Osteoblast (primary cell): ENCODE measurements around the gene LZTS2. TPM values are rescaled to one million over a fixed set of nuclear protein-coding genes. Genes with fewer than 3 reads are reported as not detected.
A peak's percentile ranks its signal among the peaks of the same experiment; 100 is the strongest.

ENCODE experiments used
- DNase-seq: peaks from one replicate; pipeline ENCODE4 v3.0.0; 2011; ENCODE audit warnings: low spot score, mixed read lengths; ENCODE audit not compliant: insufficient read length; ENCODE audit errors: missing footprints
- H2AFZ ChIP-seq: 2 replicates; pipeline ENCODE4 v1.6.0; 2011; ENCODE audit warnings: mild to moderate bottlenecking, low read length
- H3K27ac ChIP-seq: 2 replicates; pipeline ENCODE4 v1.5.1; 2011; ENCODE audit warnings: mild to moderate bottlenecking, low read depth, low read length, moderate library complexity
- H3K27me3 ChIP-seq: 2 replicates; pipeline ENCODE4 v1.6.0; 2012; ENCODE audit warnings: mild to moderate bottlenecking, control low read depth, inconsistent platforms, low read length, moderate library complexity; ENCODE audit not compliant: insufficient read depth
- H3K36me3 ChIP-seq: 2 replicates; pipeline ENCODE4 v1.5.1; 2011; ENCODE audit warnings: mild to moderate bottlenecking, low read length, control low read depth, moderate library complexity; ENCODE audit not compliant: insufficient read depth
- H3K4me1 ChIP-seq: 2 replicates; pipeline ENCODE4 v1.5.1; 2011; ENCODE audit warnings: mild to moderate bottlenecking, low read length, control low read depth, moderate library complexity; ENCODE audit not compliant: insufficient read depth
- H3K4me2 ChIP-seq: 2 replicates; pipeline ENCODE4 v1.6.0; 2011; ENCODE audit warnings: mild to moderate bottlenecking, low read length; ENCODE audit not compliant: insufficient read depth
- H3K4me3 ChIP-seq: fragments of 200-600 bp; sonication (generic); 3 replicates; pipeline ENCODE4 v1.5.1; 2012; ENCODE audit warnings: mild to moderate bottlenecking, low read length, inconsistent platforms; ENCODE audit not compliant: insufficient read depth
- H3K79me2 ChIP-seq: 2 replicates; pipeline ENCODE4 v1.6.0; 2012; ENCODE audit warnings: mild to moderate bottlenecking, low read length, control low read depth, inconsistent platforms; ENCODE audit not compliant: insufficient read depth
- H3K9me3 ChIP-seq: 2 replicates; pipeline ENCODE4 v1.5.1; 2011; ENCODE audit warnings: low read depth, low read length, control low read depth
- H4K20me1 ChIP-seq: 2 replicates; pipeline ENCODE4 v1.6.0; 2012; ENCODE audit warnings: mild to moderate bottlenecking, low read length, control low read depth; ENCODE audit not compliant: insufficient read depth
- CTCF ChIP-seq: IDR thresholded peaks from 2 replicates; pipeline ENCODE4 v1.5.1; 2011; ENCODE audit warnings: mild to moderate bottlenecking, low read depth, low read length, moderate library complexity; ENCODE audit errors: extremely low read depth
- total RNA-seq: library from RNA; depleted of rRNA; stranded (reverse); fragments of >200 nt; gene quantifications from 2 replicates; pipeline ENCODE4 v1.2.3, GENCODE V29; 2012

Gene LZTS2
- total RNA-seq, 1 donor: 127 TPM

DNA sequence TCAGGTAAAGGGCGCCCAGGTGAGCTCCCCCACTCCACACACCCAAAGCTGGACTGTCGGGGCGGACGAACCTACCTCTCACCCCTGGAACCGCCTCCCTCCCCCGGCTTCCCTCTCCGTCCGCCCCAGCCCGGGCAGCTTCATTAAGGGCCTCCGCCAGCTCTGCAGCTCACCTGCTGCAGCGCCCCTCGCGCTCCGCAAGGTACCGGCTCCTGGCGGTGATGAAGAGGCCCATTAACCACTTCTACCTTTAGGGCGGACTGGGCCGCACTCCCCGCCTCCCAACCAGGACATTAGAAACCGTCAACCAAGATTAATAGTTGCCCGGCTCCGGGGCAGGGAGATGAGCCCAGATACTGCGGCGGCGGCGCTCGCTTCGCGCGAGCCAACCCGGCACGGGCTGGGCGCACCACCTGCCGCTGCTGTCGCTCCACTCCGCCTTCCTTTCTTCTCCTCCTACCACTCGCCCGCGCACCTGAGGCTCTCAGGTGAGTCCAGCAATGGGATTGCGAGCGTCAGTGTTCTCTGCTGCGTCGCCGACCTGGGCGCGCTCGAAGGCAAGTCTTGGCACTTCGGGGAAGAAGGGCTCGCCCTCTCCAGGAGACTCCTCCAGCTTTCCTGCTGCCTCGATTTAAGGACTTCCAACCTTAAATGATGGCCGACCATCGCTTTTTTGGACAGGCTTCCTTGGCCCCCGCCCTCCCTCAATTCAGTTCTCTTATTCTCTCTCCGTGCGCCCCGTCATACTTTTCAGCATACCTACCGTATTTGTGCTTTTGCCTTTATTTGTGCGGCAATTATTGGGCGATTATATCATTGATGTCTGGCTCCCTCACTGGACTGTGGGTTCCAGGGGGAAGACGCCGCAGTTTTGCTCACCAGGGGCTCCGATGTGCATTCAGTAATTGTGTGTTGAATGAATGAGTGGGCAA lies 48.6 kb downstream of the LZTS2 start:
- Histone ChIP-seq H2AFZ (no peak overlapping the region), H3K27ac (no peak overlapping the region), H3K9me3 (no peaks in the 10 kb centered on the region), H3K27me3 (peaks cover 38% of the 10 kb centered on the region), H4K20me1 (no peaks in the 10 kb centered on the region), H3K4me1 (peaks cover 35% of the 10 kb centered on the region), H3K4me3 (no peak overlapping the region), H3K4me2 (no peak overlapping the region), H3K79me2 (no peaks in the 10 kb centered on the region), H3K36me3 (no peaks in the 10 kb centered on the region)
- DNase-seq: peak; percentile 77
- no peak for TF ChIP-seq CTCF

- Histone ChIP-seq H3K9me3 (no peaks in the 10 kb centered on the region), H3K4me2 (peak overlapping the region; percentile 75), H3K4me1 (peaks cover 35% of the 10 kb centered on the region), H2AFZ (peak overlapping the region; percentile 53), H3K4me3 (peak overlapping the region; percentile 53), H3K79me2 (peaks cover 2% of the 10 kb centered on the region), H3K27ac (no peak overlapping the region), H3K27me3 (peaks cover 38% of the 10 kb centered on the region), H3K36me3 (peaks cover 2% of the 10 kb centered on the region), H4K20me1 (no peaks in the 10 kb centered on the region)
- DNase-seq: peak; percentile 95
- peak; percentile 71 for TF ChIP-seq CTCF
Measured at GRCh38 chr10:101050208-101051069, 50.8 kb downstream of the LZTS2 start.

- no peak for TF ChIP-seq CTCF
Measured at GRCh38 chr10:101052285-101052684, 52.7 kb downstream of the LZTS2 start.

More at GRCh38 chr10:101052285-101052684, 52.7 kb downstream of the LZTS2 start:
- peaks cover 3% of the 10 kb centered on the region for H3K79me2 ChIP-seq
- peak overlapping the region; percentile 51 for H3K4me2 ChIP-seq
- peak overlapping the region; percentile 59 for H3K27ac ChIP-seq
- H4K20me1 ChIP-seq: no peaks in the 10 kb centered on the region
- H3K27me3 ChIP-seq: peaks cover 32% of the 10 kb centered on the region
- DNase-seq: peak; percentile 96
- no peak overlapping the region for H3K4me3 ChIP-seq
- H3K4me1 ChIP-seq: peaks cover 29% of the 10 kb centered on the region
- H3K36me3 ChIP-seq: peaks cover 4% of the 10 kb centered on the region
- H3K9me3 ChIP-seq: no peaks in the 10 kb centered on the region
- no peak overlapping the region for H2AFZ ChIP-seq
